Transverse colon (tissue), 4 donors: ENCODE measurements around the gene NFASC.

Experiments used
- POLR2A ChIP-seq: fragments of 450-650 bp; IDR thresholded peaks from one replicate; pipeline ENCODE4 v1.6.1; 2016; ENCODE audit warnings: antibody characterized with exemption, mild to moderate bottlenecking, moderate library complexity
- POLR2AphosphoS5 ChIP-seq, 3 donors: sonication (generic); formaldehyde crosslinking; IDR thresholded peaks; one replicate each; pipeline ENCODE4 v1.6.1; 2016; ENCODE audit warnings: antibody characterized with exemption in 3 of 3
- TF ChIP-seq, protein P1 (sequence below), 5 experiments: fragments of 200-600 bp in 3 of 5; fragments of 450-650 bp in 2 of 5; sonication (generic) in 3 of 5; IDR thresholded peaks; 1 replicate in 2 of 5; 2 replicates in 3 of 5; pipeline ENCODE4 v1.5.1; 2016 to 2017; ENCODE audit warnings: antibody characterized with exemption in 5 of 5, inconsistent platforms in 3 of 5, mild to moderate bottlenecking in 2 of 5, moderate library complexity in 1 of 5

DNA sequence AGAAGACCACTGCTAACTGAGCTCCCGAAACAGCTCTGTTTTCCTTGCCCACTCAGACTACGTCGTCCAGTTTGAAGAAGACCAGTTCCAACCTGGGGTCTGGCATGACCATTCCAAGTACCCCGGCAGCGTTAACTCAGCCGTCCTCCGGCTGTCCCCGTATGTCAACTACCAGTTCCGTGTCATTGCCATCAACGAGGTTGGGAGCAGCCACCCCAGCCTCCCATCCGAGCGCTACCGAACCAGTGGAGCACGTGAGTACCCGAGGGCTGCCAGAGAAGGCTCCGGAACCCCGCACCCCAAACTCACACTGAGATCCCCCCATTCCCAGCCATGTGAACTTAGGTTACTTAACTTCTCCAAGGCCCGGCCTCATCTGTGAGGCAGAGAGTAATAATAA lies 108.6 kb downstream of the NFASC start:
- TF ChIP-seq, protein P1, sequence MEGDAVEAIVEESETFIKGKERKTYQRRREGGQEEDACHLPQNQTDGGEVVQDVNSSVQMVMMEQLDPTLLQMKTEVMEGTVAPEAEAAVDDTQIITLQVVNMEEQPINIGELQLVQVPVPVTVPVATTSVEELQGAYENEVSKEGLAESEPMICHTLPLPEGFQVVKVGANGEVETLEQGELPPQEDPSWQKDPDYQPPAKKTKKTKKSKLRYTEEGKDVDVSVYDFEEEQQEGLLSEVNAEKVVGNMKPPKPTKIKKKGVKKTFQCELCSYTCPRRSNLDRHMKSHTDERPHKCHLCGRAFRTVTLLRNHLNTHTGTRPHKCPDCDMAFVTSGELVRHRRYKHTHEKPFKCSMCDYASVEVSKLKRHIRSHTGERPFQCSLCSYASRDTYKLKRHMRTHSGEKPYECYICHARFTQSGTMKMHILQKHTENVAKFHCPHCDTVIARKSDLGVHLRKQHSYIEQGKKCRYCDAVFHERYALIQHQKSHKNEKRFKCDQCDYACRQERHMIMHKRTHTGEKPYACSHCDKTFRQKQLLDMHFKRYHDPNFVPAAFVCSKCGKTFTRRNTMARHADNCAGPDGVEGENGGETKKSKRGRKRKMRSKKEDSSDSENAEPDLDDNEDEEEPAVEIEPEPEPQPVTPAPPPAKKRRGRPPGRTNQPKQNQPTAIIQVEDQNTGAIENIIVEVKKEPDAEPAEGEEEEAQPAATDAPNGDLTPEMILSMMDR (IDR thresholded peaks at IDR 0.05): no peak
- TF ChIP-seq POLR2AphosphoS5 (IDR thresholded peaks at IDR 0.05) (no peak), POLR2A (no peak)
